ENCODE measurements around the gene SIK3.

Gene SIK3

GRCh38 chr11:116917632-116918031 is 180.6 kb downstream of the SIK3 start:
- TF ChIP-seq, protein P1, sequence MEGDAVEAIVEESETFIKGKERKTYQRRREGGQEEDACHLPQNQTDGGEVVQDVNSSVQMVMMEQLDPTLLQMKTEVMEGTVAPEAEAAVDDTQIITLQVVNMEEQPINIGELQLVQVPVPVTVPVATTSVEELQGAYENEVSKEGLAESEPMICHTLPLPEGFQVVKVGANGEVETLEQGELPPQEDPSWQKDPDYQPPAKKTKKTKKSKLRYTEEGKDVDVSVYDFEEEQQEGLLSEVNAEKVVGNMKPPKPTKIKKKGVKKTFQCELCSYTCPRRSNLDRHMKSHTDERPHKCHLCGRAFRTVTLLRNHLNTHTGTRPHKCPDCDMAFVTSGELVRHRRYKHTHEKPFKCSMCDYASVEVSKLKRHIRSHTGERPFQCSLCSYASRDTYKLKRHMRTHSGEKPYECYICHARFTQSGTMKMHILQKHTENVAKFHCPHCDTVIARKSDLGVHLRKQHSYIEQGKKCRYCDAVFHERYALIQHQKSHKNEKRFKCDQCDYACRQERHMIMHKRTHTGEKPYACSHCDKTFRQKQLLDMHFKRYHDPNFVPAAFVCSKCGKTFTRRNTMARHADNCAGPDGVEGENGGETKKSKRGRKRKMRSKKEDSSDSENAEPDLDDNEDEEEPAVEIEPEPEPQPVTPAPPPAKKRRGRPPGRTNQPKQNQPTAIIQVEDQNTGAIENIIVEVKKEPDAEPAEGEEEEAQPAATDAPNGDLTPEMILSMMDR (IDR thresholded peaks at IDR 0.05; ENCODE audit: low read depth, low read length, missing control alignments), result no peak

GRCh38 chr11:116916886-116917285 is 181.3 kb downstream of the SIK3 start:
- no peak overlapping the region for H3K4me3 ChIP-seq (replicated peaks; ENCODE audit: low read depth, low read length)
- TF ChIP-seq, protein P1 (IDR thresholded peaks at IDR 0.05; ENCODE audit: low read depth, low read length, missing control alignments), result no peak
- DNase-seq (ENCODE audit: extremely low read depth, low read depth), result no peak

More at GRCh38 chr11:116917632-116918031, 180.6 kb downstream of the SIK3 start:
- no peak overlapping the region for H3K4me3 ChIP-seq (replicated peaks; ENCODE audit: low read depth, low read length)
- no peak for DNase-seq (ENCODE audit: extremely low read depth, low read depth)

- H3K4me3 ChIP-seq (replicated peaks; ENCODE audit: low read depth, low read length), result no peak overlapping the region
- TF ChIP-seq, protein P1 (IDR thresholded peaks at IDR 0.05; ENCODE audit: low read depth, low read length, missing control alignments), result no peak
- DNase-seq (ENCODE audit: extremely low read depth, low read depth), result no peak
These were observed 182.2 kb downstream of the SIK3 start for GRCh38 chr11:116916052-116916451.

DNA sequence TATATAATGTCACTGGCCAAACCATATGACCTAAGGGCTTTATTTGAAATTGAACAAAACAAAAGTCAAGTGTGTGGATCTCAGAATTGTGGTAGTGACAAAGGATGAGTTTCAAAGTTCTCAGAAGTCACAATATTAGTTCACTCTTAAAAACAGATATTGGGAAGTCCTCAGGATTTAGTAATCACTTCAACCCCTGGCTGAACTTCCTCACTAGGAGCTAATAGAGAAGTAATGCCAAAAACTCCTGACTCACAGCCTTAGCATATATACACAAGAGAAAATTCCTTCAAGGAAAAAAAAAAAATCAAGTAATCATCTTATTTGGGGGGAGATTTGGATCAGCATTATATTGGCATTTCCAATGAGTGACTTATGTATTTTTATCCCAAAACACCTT is 185.2 kb downstream of the SIK3 start:
- DNase-seq (ENCODE audit: extremely low read depth, low read depth), result peak; percentile 25
- no peak overlapping the region for H3K4me3 ChIP-seq (replicated peaks; ENCODE audit: low read depth, low read length)
- TF ChIP-seq, protein P1 (IDR thresholded peaks at IDR 0.05; ENCODE audit: low read depth, low read length, missing control alignments), result no peak

DNA sequence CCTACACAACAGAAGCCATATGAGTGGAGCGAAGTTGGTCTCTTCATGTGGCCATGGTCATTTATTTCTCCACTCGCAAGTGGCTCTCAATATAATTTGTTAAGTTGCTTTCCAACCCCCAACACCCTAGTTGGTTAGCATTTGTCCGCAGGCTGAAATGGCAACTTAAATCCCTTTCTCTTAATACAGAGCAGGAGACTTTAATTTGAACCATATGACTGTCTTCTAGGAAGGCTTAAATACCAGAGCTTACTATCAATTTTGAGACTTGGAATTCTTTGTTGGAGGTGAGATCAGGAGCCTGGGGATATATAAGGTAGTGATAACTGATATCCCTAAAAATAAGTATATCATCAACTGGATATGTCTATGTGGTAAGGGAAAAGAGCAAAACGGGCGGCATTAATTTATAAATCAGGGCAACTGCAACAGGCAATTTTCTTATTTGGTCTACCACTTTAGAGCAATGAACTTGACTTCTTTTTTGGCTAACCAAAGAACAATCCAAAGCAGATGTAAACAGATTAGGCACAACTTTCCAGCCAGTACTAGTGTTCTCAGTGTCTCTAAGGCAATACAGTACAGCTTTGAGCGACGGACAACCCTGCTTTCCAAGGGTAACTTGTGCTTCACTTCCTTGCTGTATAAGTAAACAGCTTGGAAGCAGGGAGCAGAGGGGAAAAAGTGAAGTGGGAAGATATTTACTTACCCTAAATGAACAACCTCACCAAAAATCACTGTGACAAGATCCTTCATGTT is 186.1 kb downstream of the SIK3 start:
- DNase-seq (ENCODE audit: extremely low read depth, low read depth), result peak; percentile 35
- TF ChIP-seq, protein P1 (IDR thresholded peaks at IDR 0.05; ENCODE audit: low read depth, low read length, missing control alignments), result no peak
- H3K4me3 ChIP-seq (replicated peaks; ENCODE audit: low read depth, low read length), result no peak overlapping the region

DNA sequence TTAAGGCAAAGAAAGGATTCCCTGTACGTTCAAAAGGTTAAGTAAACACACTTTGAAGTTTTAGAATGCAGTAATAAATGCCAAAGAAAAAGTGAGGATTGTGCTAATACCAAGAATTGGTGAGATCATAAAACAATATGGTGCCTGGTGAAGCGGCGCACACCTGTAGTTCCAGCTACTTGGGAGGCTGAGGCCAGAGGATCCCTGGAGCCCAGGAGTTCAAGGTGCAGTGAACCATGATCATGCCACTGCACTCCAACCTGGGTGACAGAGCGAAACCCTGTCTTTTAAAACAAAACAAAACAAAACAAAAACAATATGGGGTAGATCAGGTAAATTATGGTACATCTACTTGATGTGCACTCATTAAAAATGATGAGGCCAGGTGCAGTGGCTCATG is 187.4 kb downstream of the SIK3 start:
- no peak overlapping the region for H3K4me3 ChIP-seq (replicated peaks; ENCODE audit: low read depth, low read length)
- TF ChIP-seq, protein P1 (IDR thresholded peaks at IDR 0.05; ENCODE audit: low read depth, low read length, missing control alignments), result no peak
- no peak for DNase-seq (ENCODE audit: extremely low read depth, low read depth)

Data from HFF-Myc (cell line).